SU-DHL-6 (cell line): ENCODE results near the gene LRCH3.

Experiments used
- H2AFZ ChIP-seq: fragments of 200-600 bp; sonication (generic); 2 replicates; pipeline ENCODE4 v1.6.1; 2014; ENCODE audit warnings: low read depth, mild to moderate bottlenecking, moderate library complexity, mixed read lengths, antibody characterized with exemption, low read length; ENCODE audit not compliant: severe bottlenecking
- H3F3A ChIP-seq: fragments of 200-600 bp; shearing (Covaris generic); 2 replicates; pipeline ENCODE4 v1.6.0; 2016; ENCODE audit warnings: antibody characterized with exemption, mild to moderate bottlenecking; ENCODE audit not compliant: insufficient read depth
- H3K27ac ChIP-seq: fragments of 200-600 bp; sonication (generic); 2 replicates; pipeline ENCODE4 v1.5.1; 2016; ENCODE audit warnings: low read depth, mild to moderate bottlenecking, low read length, moderate library complexity, mixed read lengths
- H3K27me3 ChIP-seq: fragments of 200-600 bp; sonication (generic), shearing (Covaris generic); 2 replicates; pipeline ENCODE4 v1.6.0; 2014; ENCODE audit warnings: mild to moderate bottlenecking, low read length
- H3K36me3 ChIP-seq: fragments of 200-600 bp; sonication (generic); 2 replicates; pipeline ENCODE4 v1.6.1; 2014; ENCODE audit warnings: mild to moderate bottlenecking, low read length, mixed read lengths
- H3K4me2 ChIP-seq: fragments of 300-600, 200-600 bp; shearing (Covaris generic), sonication (generic); 2 replicates; pipeline ENCODE4 v1.6.0; 2014; ENCODE audit warnings: low read length, low read depth, mild to moderate bottlenecking; ENCODE audit not compliant: poor library complexity, severe bottlenecking
- H3K4me3 ChIP-seq: fragments of 200-600 bp; sonication (generic); 2 replicates; pipeline ENCODE4 v1.5.1; 2014; ENCODE audit warnings: antibody characterized with exemption, low read length, mild to moderate bottlenecking, mixed read lengths; ENCODE audit not compliant: insufficient read depth, poor library complexity, severe bottlenecking
- H3K79me2 ChIP-seq: fragments of 200-600 bp; sonication (generic); 2 replicates; pipeline ENCODE4 v1.6.1; 2014; ENCODE audit warnings: mild to moderate bottlenecking, low read length, moderate library complexity; ENCODE audit not compliant: insufficient read depth
- H3K9ac ChIP-seq: fragments of 200-600 bp; sonication (generic); 2 replicates; pipeline ENCODE4 v1.7.0; 2014; ENCODE audit warnings: mild to moderate bottlenecking, low read length
- H3K9me2 ChIP-seq: fragments of 200-600 bp; sonication (generic); replicated peaks from 2 replicates; pipeline ENCODE4 v1.6.1; 2014; ENCODE audit warnings: low read length; ENCODE audit not compliant: insufficient read depth
- H3K9me3 ChIP-seq: fragments of 200-600 bp; sonication (generic); 2 replicates; pipeline ENCODE4 v1.6.1; 2014; ENCODE audit warnings: low read length, mixed read lengths; ENCODE audit not compliant: insufficient read depth
- H4K20me1 ChIP-seq: fragments of 200-600 bp; sonication (generic); 2 replicates; pipeline ENCODE4 v1.6.1; 2014; ENCODE audit warnings: low read depth, mild to moderate bottlenecking, antibody characterized with exemption, low read length, moderate library complexity, mixed read lengths
- CTCF ChIP-seq: fragments of 200-600 bp; sonication (generic); IDR thresholded peaks from one replicate; pipeline ENCODE4 v1.5.1; 2017; ENCODE audit warnings: antibody characterized with exemption, mild to moderate bottlenecking, low read length, moderate library complexity; ENCODE audit not compliant: insufficient read depth, poor library complexity, severe bottlenecking
- EZH2phosphoT487 ChIP-seq: fragments of 200-600 bp; sonication (generic), shearing (Covaris generic); conservative IDR thresholded peaks from 2 replicates; pipeline ENCODE4 v1.6.1; 2018; ENCODE audit warnings: mild to moderate bottlenecking, antibody characterized with exemption, low read length, moderate library complexity, mixed read lengths

The LRCH3 gene

DNA sequence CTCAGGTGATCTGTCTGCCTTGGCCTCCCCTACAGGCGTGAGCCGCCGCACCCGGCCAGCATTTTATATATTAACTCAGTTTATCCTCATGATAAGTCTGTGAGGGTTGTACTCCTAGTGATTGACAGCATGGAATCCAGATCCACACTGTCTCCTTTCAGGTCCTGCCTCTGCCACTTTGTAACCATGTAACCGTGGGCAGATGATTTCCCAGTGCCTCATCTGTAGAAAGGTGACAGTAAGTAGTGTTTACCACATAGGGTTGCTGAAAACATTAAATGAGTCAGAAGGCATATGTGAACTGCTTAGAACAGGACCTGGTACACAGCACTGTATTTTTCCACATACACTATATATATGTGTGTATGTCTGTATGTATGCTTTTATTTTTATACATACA, 38.9 kb upstream of the LRCH3 start:
- Histone ChIP-seq H2AFZ (no peak overlapping the region), H3K9me3 (no peaks in the 10 kb centered on the region), H3K4me2 (no peak overlapping the region), H3K9me2 (no peaks in the 10 kb centered on the region), H3F3A (peaks cover 21% of the 10 kb centered on the region), H3K36me3 (peaks cover 2% of the 10 kb centered on the region; the same call in 1 of the 2 replicates), H3K27me3 (no peaks in the 10 kb centered on the region), H3K79me2 (peaks cover 12% of the 10 kb centered on the region), H4K20me1 (peaks cover 13% of the 10 kb centered on the region; the same call in 1 of the 2 replicates), H3K9ac (no peak overlapping the region), H3K4me3 (no peak overlapping the region), H3K27ac (no peak overlapping the region)
- TF ChIP-seq CTCF (no peak), EZH2phosphoT487 (no peak)

- H4K20me1 ChIP-seq: peaks cover 13% of the 10 kb centered on the region; the same call in 1 of the 2 replicates
These were observed 37.8 kb upstream of the LRCH3 start for GRCh38 chr3:197753263-197753662.

GRCh38 chr3:197756704-197757103, 34.4 kb upstream of the LRCH3 start:
- Histone ChIP-seq H3K4me2 (no peak overlapping the region), H3K36me3 (peaks cover 10% of the 10 kb centered on the region; the same call in 1 of the 2 replicates), H3K4me3 (no peak overlapping the region), H3K27me3 (no peaks in the 10 kb centered on the region), H4K20me1 (peaks cover 13% of the 10 kb centered on the region; the same call in 1 of the 2 replicates), H3K9me2 (no peaks in the 10 kb centered on the region), H3K9me3 (no peaks in the 10 kb centered on the region), H3K27ac (no peak overlapping the region), H3F3A (0 out of 2 replicates have a peak, but pooled peaks cover 7% of the 10 kb centered on the region), H2AFZ (no peak overlapping the region), H3K79me2 (peaks cover 12% of the 10 kb centered on the region), H3K9ac (no peak overlapping the region)
- TF ChIP-seq EZH2phosphoT487: no peak
- TF ChIP-seq CTCF: no peak

More at GRCh38 chr3:197753263-197753662, 37.8 kb upstream of the LRCH3 start:
- no peaks in the 10 kb centered on the region for H3K27me3 ChIP-seq
- peaks cover 12% of the 10 kb centered on the region for H3K79me2 ChIP-seq
- H3K9me2 ChIP-seq: no peaks in the 10 kb centered on the region
- no peak overlapping the region for H2AFZ ChIP-seq
- no peaks in the 10 kb centered on the region for H3K9me3 ChIP-seq
- H3K4me3 ChIP-seq: no peak overlapping the region
- H3K27ac ChIP-seq: no peak overlapping the region
- TF ChIP-seq CTCF: no peak
- no peak for TF ChIP-seq EZH2phosphoT487
- peaks cover 20% of the 10 kb centered on the region for H3F3A ChIP-seq
- no peak overlapping the region for H3K9ac ChIP-seq
- peaks cover 6% of the 10 kb centered on the region; the same call in 1 of the 2 replicates for H3K36me3 ChIP-seq
- H3K4me2 ChIP-seq: no peak overlapping the region
